BJ (cell line): ENCODE results near the gene ZBTB46. TPM values are rescaled to one million over a fixed set of nuclear protein-coding genes. Genes with fewer than 3 reads are reported as not detected.

Experiments used
- CTCF ChIA-PET: fragments of 350-600 bp; formaldehyde crosslinking; extraction: SDS; loops from one replicate; lab custom pipeline; 2021; ENCODE audit warnings: antibody characterized with exemption, inconsistent platforms; lab: Yijun Ruan, JAX
- POLR2A ChIA-PET: fragments of 300-600 bp; sonication (Branson Sonifier 250); formaldehyde crosslinking; extraction: SDS; loops from one replicate; lab custom pipeline; 2021; ENCODE audit warnings: antibody characterized with exemption; lab: Charles Lee
- DNase-seq: peaks from one replicate; pipeline ENCODE4 v3.0.0-alpha.2; 2011; ENCODE audit warnings: low read depth
- H3K27me3 ChIP-seq: 2 replicates; pipeline ENCODE4 v1.6.0; 2011; ENCODE audit warnings: low read length; ENCODE audit not compliant: control insufficient read depth, insufficient read depth
- H3K36me3 ChIP-seq: 2 replicates; pipeline ENCODE4 v1.5.1; 2011; ENCODE audit warnings: low read length; ENCODE audit not compliant: control insufficient read depth, insufficient read depth
- H3K4me3 ChIP-seq: 2 replicates; pipeline ENCODE4 v1.5.1; 2011; ENCODE audit warnings: low read depth, mild to moderate bottlenecking, control low read depth, low read length
- CTCF ChIP-seq: IDR thresholded peaks from 2 replicates; pipeline ENCODE4 v1.5.1; 2011; ENCODE audit warnings: low read depth, mild to moderate bottlenecking, control low read depth, inconsistent platforms, low read length, moderate library complexity; ENCODE audit not compliant: insufficient read depth
- polyA plus RNA-seq: library from polyadenylated mRNA; depleted of rRNA; stranded (reverse); fragments of >200 nt; gene quantifications from 2 replicates; pipeline ENCODE4 v1.2.3, GENCODE V29; 2011

The ZBTB46 gene
- polyA plus RNA-seq, 1 experiment: 0.32 TPM

GRCh38 chr20:63850689-63851547 is 19.9 kb upstream of the ZBTB46 start:
- Histone ChIP-seq H3K36me3 (no peaks in the 10 kb centered on the region), H3K4me3 (no peak overlapping the region), H3K27me3 (peaks cover 1% of the 10 kb centered on the region)
- no peak for TF ChIP-seq CTCF
- CTCF ChIA-PET: no interaction called here
- POLR2A ChIA-PET: no interaction called here
- no peak for DNase-seq

- TF ChIP-seq CTCF: no peak
- H3K4me3 ChIP-seq: no peak overlapping the region
- H3K27me3 ChIP-seq: 0 out of 2 replicates have a peak, but pooled peaks cover 2% of the 10 kb centered on the region
- no peak for DNase-seq
- ChIA-PET CTCF (interaction anchor here (0.9 kb wide), 1 partner anchor 31 kb away, joined by 4 read pairs; no protein-coding TSS in a partner anchor), POLR2A (no interaction called here)
- H3K36me3 ChIP-seq: no peaks in the 10 kb centered on the region
These were observed 17.2 kb upstream of the ZBTB46 start for GRCh38 chr20:63848003-63848911.

DNA sequence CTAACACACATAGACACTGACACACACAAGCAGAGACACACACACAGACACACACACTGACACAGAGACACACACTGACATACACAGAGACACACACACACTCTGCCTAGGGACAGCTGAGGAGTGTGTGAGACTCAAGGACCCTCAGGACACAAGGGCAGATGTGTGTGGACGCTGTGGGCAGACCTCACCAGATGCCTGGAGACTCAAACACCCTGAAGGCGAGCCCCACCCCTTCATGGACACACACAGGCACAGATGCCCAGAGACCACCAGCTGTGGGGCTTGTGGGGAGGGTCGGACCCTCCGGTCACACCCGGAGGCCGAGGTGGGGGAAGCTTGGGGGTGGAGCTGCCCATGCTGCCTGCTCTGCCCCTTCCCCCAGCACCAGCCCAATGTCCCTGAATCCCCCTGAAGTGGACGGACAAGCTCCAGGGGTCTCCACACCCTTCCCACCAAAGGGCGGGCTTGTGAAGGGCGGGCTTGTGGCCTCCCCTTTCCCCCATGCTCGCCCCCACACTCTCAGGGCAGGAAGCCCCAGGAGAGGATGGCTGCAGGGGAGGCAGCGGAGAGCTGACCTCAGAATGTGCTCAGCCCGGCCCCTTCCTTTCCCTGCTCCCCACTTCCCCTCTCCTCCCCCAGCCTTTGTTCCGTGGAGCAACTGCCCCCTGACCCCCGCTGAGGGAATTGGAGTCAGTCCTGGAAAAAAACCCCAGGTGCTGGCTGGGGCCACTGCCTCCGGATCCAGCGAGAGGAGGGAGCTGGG is 16.4 kb upstream of the ZBTB46 start:
- no peak for TF ChIP-seq CTCF
- ChIA-PET POLR2A (no interaction called here), CTCF (no interaction called here)
- Histone ChIP-seq H3K4me3 (no peak overlapping the region), H3K27me3 (0 out of 2 replicates have a peak, but pooled peaks cover 2% of the 10 kb centered on the region), H3K36me3 (no peaks in the 10 kb centered on the region)
- DNase-seq: no peak

DNA sequence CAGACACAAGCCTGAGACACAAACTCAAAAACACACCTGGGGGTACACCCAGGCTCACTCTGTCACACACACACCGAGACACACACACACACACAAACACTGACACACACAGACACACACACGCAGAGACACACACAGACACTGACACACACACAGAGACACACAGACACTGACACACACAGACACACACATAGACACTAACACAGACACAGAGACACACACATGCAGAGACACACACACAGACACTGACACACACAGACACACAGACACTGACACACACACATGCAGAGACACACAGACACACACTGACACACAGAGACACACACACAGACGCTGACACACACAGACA is 15.8 kb upstream of the ZBTB46 start:
- no peak for TF ChIP-seq CTCF
- Histone ChIP-seq H3K4me3 (no peak overlapping the region), H3K36me3 (no peaks in the 10 kb centered on the region), H3K27me3 (0 out of 2 replicates have a peak, but pooled peaks cover 2% of the 10 kb centered on the region)
- DNase-seq: no peak
- POLR2A ChIA-PET: no interaction called here
- CTCF ChIA-PET: no interaction called here
